ENCODE results near the gene S100A16.
"Not testable (repeated sequence)": the region's sequence is repeated elsewhere in the genome, so short reads cannot be mapped to it uniquely, and the experiment has no call there.

The S100A16 gene

GRCh38 chr1:153578936-153579335 is 34.0 kb downstream of the S100A16 start:
- TF ChIP-seq CTCF (conservative IDR thresholded peaks at IDR 0.05), result no peak
- no peak overlapping the region for H3K27ac ChIP-seq

DNA sequence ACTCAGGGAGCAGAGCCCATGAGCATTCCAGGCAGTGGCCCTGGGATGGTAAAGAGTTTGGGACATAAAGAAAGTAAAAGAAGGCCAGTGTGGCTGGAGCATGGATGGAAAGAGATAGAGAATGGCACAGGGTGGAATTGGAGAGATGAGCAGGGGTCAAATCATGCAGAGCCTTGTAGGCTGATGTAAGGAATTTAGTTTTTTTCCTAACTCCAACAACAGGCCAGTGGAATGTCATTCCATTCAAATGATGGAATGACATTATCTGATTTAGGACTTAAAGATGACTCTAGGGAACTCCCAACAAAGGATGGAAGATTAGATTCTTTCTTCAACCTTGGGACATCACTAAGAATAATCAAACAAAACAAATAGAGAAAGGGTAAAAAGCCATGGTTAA is 34.4 kb downstream of the S100A16 start:
- H3K27ac ChIP-seq, result no peak overlapping the region
- TF ChIP-seq CTCF (conservative IDR thresholded peaks at IDR 0.05), result no peak

- TF ChIP-seq CTCF (conservative IDR thresholded peaks at IDR 0.05), result no peak
- no peak overlapping the region for H3K27ac ChIP-seq
These were observed 35.3 kb downstream of the S100A16 start for GRCh38 chr1:153577624-153578051.

GRCh38 chr1:153577138-153577537 is 35.8 kb downstream of the S100A16 start:
- no peak for TF ChIP-seq CTCF (conservative IDR thresholded peaks at IDR 0.05)
- no peak overlapping the region for H3K27ac ChIP-seq

DNA sequence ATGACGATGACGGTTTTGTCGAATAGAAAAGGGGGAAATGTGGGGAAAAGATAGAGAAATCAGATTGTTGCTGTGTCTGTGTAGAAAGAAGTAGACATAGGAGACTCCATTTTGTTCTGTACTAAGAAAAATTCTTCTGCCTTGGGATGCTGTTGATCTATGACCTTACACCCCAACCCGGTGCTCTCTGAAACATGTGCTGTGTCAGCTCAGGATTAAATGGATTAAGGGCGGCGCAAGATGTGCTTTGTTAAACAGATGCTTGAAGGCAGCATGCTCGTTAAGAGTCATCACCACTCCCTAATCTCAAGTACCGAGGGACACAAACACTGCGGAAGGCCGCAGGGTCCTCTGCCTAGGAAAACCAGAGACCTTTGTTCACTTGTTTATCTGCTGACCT is 37.4 kb downstream of the S100A16 start:
- not testable (repeated sequence) for H3K27ac ChIP-seq

DNA sequence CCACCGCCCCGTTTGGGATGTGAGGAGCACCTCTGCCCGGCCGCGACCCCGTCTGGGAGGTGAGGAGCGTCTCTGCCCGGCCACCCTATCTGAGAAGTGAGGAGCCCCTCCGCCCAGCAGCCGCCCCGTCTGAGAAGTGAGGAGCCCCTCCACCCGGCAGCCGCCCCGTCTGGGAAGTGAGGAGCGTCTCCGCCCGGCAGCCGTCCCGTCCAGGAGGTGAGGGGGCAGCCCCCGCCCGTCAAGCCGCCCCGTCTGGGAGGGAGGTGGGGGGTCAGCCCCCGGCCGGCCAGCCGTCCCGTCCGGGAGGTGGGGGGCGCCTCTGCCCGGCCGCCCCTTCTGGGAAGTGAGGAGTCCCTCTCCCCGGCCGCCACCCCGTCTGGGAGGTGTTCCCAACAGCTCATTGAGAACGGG is 37.9 kb downstream of the S100A16 start:
- H3K27ac ChIP-seq, result not testable (repeated sequence)

DNA sequence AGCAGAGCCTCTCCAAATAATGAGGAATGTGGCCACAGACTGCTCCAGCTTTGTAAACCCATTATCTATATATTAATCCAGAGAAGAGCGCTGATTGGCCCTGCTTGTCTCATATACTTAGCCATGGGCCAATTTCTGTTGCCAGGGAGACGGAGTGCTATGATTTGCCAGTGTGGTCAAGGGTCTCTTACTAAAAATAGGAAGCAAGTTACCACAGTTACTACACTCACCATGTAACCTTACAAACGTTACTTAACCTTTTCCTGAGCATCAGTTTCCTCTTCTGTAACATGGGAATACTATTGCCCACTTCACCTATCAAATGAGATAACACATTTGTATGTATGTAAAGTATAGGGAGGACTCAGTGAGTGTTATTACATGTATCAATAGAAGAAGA is 39.6 kb downstream of the S100A16 start:
- no peak for TF ChIP-seq CTCF (conservative IDR thresholded peaks at IDR 0.05)
- no peak overlapping the region for H3K27ac ChIP-seq

DNA sequence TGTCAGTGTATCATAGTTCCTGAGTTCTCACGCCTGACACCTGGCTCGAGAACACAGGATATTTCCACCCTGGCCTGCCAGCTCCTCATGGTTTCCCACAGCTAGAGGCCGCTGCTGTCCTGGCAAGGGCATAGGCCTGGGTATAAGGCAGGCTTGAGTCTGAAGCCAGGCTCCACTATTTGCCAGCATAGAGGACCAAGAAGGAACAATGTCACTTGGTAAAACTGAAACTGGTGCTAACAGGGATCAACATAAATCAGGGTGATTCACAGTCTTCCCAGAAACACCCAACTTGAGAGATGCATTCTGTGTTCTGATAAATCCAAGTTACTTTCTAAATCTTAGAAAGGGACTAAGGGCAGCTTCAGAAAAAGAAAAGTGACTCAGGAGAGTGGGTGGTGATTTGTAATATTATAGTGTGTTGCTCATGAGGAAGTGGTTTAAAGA is 40.3 kb downstream of the S100A16 start:
- TF ChIP-seq CTCF (conservative IDR thresholded peaks at IDR 0.05), result peak; percentile 98

DNA sequence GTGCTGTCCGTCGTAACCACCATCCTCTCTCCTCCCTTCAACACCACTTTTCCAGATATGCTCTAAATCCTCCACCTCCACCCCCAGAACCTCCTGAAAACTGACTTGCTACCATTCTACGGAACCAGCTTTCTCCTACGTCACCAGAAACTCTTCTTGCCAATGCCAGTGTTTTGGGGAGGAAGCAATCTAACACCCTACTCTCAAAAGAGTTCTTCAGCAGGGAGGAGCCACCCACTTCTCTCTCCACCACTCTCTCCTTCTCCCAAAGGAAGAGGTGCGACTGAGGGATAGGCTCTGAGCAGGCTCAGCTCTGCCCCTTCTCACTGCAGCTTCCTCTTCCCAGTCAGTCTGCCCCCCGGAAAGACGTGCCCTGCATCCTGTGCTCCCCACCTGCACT is 41.2 kb downstream of the S100A16 start:
- no peak for TF ChIP-seq CTCF (conservative IDR thresholded peaks at IDR 0.05)
- H3K27ac ChIP-seq, result no peak overlapping the region

More for the DNA sequence above, 40.3 kb downstream of the S100A16 start:
- no peak overlapping the region for H3K27ac ChIP-seq

All from VCaP (cell line).